ENCODE measurements around the gene DTX3.
"Not testable (repeated sequence)": the region's sequence is repeated elsewhere in the genome, so short reads cannot be mapped to it uniquely, and the experiment has no call there.

DTX3 gene

GRCh38 chr12:57631566-57632072 lies 27.0 kb downstream of the DTX3 start:
- no peak for DNase-seq (ENCODE audit: low read depth in 2 of 2)

- no peak for DNase-seq (ENCODE audit: low read depth in 2 of 2)
Observed at GRCh38 chr12:57632073-57632957, 27.7 kb downstream of the DTX3 start.

GRCh38 chr12:57632958-57633840 lies 28.6 kb downstream of the DTX3 start, which contains the start of gene B4GALNT1:
B4GALNT1 (minus strand) TSS chr12:57633201; CDS start chr12:57632132, 1,069 bp downstream.
- peak in 1 of 2 experiments; percentile 21 for DNase-seq (ENCODE audit: low read depth in 2 of 2)

GRCh38 chr12:57636731-57637130 lies 32.1 kb downstream of the DTX3 start:
- DNase-seq (ENCODE audit: low read depth in 2 of 2): not testable (repeated sequence)

- no peak for DNase-seq (ENCODE audit: low read depth in 2 of 2)
Observed at GRCh38 chr12:57637364-57637763, 32.7 kb downstream of the DTX3 start.

- no peak for DNase-seq (ENCODE audit: low read depth in 2 of 2)
Observed at GRCh38 chr12:57638096-57638495, 33.5 kb downstream of the DTX3 start.

- no peak for DNase-seq (ENCODE audit: low read depth in 2 of 2)
Observed at GRCh38 chr12:57640175-57641042, 35.8 kb downstream of the DTX3 start.

- no peak for DNase-seq (ENCODE audit: low read depth in 2 of 2)
Observed at GRCh38 chr12:57641699-57642442, 37.2 kb downstream of the DTX3 start.

GRCh38 chr12:57645990-57646658 lies 41.5 kb downstream of the DTX3 start:
- DNase-seq (ENCODE audit: low read depth in 2 of 2): not testable (repeated sequence)

- DNase-seq (ENCODE audit: low read depth in 2 of 2): not testable (repeated sequence)
Observed at GRCh38 chr12:57646659-57647049, 42.0 kb downstream of the DTX3 start.

- no peak for DNase-seq (ENCODE audit: low read depth in 2 of 2)
Observed at GRCh38 chr12:57654042-57654441, 49.4 kb downstream of the DTX3 start.

GRCh38 chr12:57655541-57656240 lies 51.1 kb downstream of the DTX3 start:
- DNase-seq (ENCODE audit: low read depth in 2 of 2): no peak

- DNase-seq (ENCODE audit: low read depth in 2 of 2): not testable (repeated sequence)
Observed at GRCh38 chr12:57656408-57656807, 51.8 kb downstream of the DTX3 start.

GRCh38 chr12:57657744-57658143 lies 53.1 kb downstream of the DTX3 start:
- no peak for DNase-seq (ENCODE audit: low read depth in 2 of 2)

- no peak for DNase-seq (ENCODE audit: low read depth in 2 of 2)
Observed at GRCh38 chr12:57658890-57659289, 54.3 kb downstream of the DTX3 start.
